GM21526 (cell line): Measurements from ENCODE around the gene ZEB1.
"Not testable (repeated sequence)": the region's sequence is repeated elsewhere in the genome, so short reads cannot be mapped to it uniquely, and the experiment has no call there.

Experiments
- ATAC-seq: cut with Tn5 transposase; IDR thresholded peaks from one replicate; pipeline ENCODE4 v1.9.1; 2021; ENCODE audit warnings: moderate library complexity; ENCODE audit not compliant: unreplicated experiment, low FRiP score

ZEB1 gene

GRCh38 chr10:31568252-31568861 is 249.3 kb downstream of the ZEB1 start:
- not testable (repeated sequence) for ATAC-seq

GRCh38 chr10:31574577-31574976 is 255.6 kb downstream of the ZEB1 start:
- ATAC-seq = no peak

GRCh38 chr10:31578181-31578852 is 259.3 kb downstream of the ZEB1 start:
- ATAC-seq = no peak

GRCh38 chr10:31578951-31579350 is 259.9 kb downstream of the ZEB1 start:
- no peak for ATAC-seq
